ENCODE measurements around the gene DLX1. TPM values are rescaled to one million over a fixed set of nuclear protein-coding genes. Genes with fewer than 3 reads are reported as not detected.

DLX1 gene
- total RNA-seq, 1 experiment from 2014 or later = 0.77 TPM

GRCh38 chr2:172047566-172048507, 37.5 kb upstream of the DLX1 start:
- ChIA-PET POLR2A (interaction anchor here (1.7 kb wide), 1 partner anchor 10 kb away, joined by 6 read pairs; no protein-coding TSS in a partner anchor), CTCF (interaction anchor here (0.7 kb wide), 1 partner anchor 904 kb away, joined by 3 read pairs; no protein-coding TSS in a partner anchor)
- intact Hi-C loops (cut with micrococcal nuclease) = no loop called here
- BruUV-seq (replicated peaks) = no TSS peak
- no peak for TF ChIP-seq CTCF (IDR thresholded peaks at IDR 0.05; ENCODE audit: unreplicated experiment)
- Mint-ChIP-seq H3K27ac (ENCODE audit: low read depth, unreplicated experiment) (no peak overlapping the region), H3K36me3 (ENCODE audit: insufficient read depth, unreplicated experiment) (no peaks in the 10 kb centered on the region), H3K4me1 (ENCODE audit: insufficient read depth, unreplicated experiment) (no peaks in the 10 kb centered on the region), H3K9me3 (ENCODE audit: unreplicated experiment) (no peaks in the 10 kb centered on the region), H3K4me3 (ENCODE audit: unreplicated experiment) (no peak overlapping the region), H3K27me3 (ENCODE audit: insufficient read depth, unreplicated experiment) (no peaks in the 10 kb centered on the region)
- no peak for DNase-seq (ENCODE audit: unreplicated experiment)

- POLR2A ChIA-PET = interaction anchor here (0.5 to 1.8 kb wide), 3 partner anchors 9 to 37 kb away, joined by 3 to 5 read pairs (median 3); no protein-coding TSS in a partner anchor
- Mint-ChIP-seq H3K27ac (ENCODE audit: low read depth, unreplicated experiment) (no peak overlapping the region), H3K9me3 (ENCODE audit: unreplicated experiment) (no peaks in the 10 kb centered on the region), H3K4me1 (ENCODE audit: insufficient read depth, unreplicated experiment) (no peaks in the 10 kb centered on the region), H3K4me3 (ENCODE audit: unreplicated experiment) (no peak overlapping the region), H3K36me3 (ENCODE audit: insufficient read depth, unreplicated experiment) (no peaks in the 10 kb centered on the region), H3K27me3 (ENCODE audit: insufficient read depth, unreplicated experiment) (no peaks in the 10 kb centered on the region)
- intact Hi-C loops (cut with micrococcal nuclease) = no loop called here
- BruUV-seq (replicated peaks) = no TSS peak
- TF ChIP-seq CTCF (IDR thresholded peaks at IDR 0.05; ENCODE audit: unreplicated experiment) = no peak
- CTCF ChIA-PET = no interaction called here
- no peak for DNase-seq (ENCODE audit: unreplicated experiment)
Observed at GRCh38 chr2:172048508-172049503, 36.5 kb upstream of the DLX1 start.

DNA sequence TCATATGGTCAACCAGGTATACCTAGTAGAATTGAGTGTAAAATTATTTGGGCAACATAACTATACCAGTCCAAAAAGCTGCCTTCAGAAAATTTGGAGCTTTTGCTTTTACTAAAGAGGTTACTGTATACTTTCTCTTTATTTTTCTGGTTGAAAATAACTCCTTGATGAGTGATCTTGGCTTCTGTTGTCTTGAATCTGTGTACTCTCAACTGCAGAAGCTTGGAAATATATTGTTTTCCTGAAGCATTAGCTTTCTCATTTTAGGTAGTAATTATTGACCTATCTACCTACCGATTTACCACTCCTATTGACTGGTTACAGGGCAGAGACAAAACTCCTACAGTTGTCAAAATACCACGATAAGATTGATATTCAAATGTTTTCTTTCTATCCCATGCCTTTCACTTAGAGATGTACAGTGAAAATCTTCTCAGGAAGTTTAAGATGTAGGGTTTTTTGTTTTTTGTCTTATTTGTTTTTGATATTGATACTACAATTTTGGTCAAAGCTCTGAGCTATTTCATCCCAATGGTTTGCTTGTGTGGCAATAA, 35.7 kb upstream of the DLX1 start:
- no peaks in the 10 kb centered on the region for H3K9me3 Mint-ChIP-seq (ENCODE audit: unreplicated experiment)
- ChIA-PET POLR2A (interaction anchor here (0.5 to 1.8 kb wide), 4 partner anchors 10 to 38 kb away, joined by 3 to 9 read pairs (median 4); no protein-coding TSS in a partner anchor), CTCF (no interaction called here)
- no TSS peak for BruUV-seq (replicated peaks)
- H3K4me3 Mint-ChIP-seq (ENCODE audit: unreplicated experiment) = no peak overlapping the region
- H3K27me3 Mint-ChIP-seq (ENCODE audit: insufficient read depth, unreplicated experiment) = no peaks in the 10 kb centered on the region
- no peak overlapping the region for H3K27ac Mint-ChIP-seq (ENCODE audit: low read depth, unreplicated experiment)
- no peaks in the 10 kb centered on the region for H3K4me1 Mint-ChIP-seq (ENCODE audit: insufficient read depth, unreplicated experiment)
- DNase-seq (ENCODE audit: unreplicated experiment) = no peak
- no peaks in the 10 kb centered on the region for H3K36me3 Mint-ChIP-seq (ENCODE audit: insufficient read depth, unreplicated experiment)
- intact Hi-C loops (cut with micrococcal nuclease) = no loop called here
- TF ChIP-seq CTCF (IDR thresholded peaks at IDR 0.05; ENCODE audit: unreplicated experiment) = no peak
